HepG2 (cell line): Measurements from ENCODE around the gene KIRREL2. TPM values are rescaled to one million over a fixed set of nuclear protein-coding genes. Genes with fewer than 3 reads are reported as not detected.

Source experiments
- CEBPB ChIP-seq: IDR thresholded peaks from 2 replicates; pipeline ENCODE4 v1.6.1; 2011; ENCODE audit warnings: low read depth, low read length, improper control_type of control experiment, borderline replicate concordance
- CHD2 ChIP-seq: IDR thresholded peaks from 2 replicates; pipeline ENCODE4 v1.6.1; 2011; ENCODE audit warnings: low read depth, low read length, improper control_type of control experiment
- DPF2 ChIP-seq: sonication (generic); formaldehyde crosslinking; IDR thresholded peaks from 2 replicates; pipeline ENCODE4 v1.4.0; 2020; ENCODE audit warnings: mild to moderate bottlenecking, low read depth, missing genetic modification reagents, borderline replicate concordance
- HINFP ChIP-seq: sonication (generic); formaldehyde crosslinking; IDR thresholded peaks from 2 replicates; pipeline ENCODE4 v1.4.0; 2020; ENCODE audit warnings: low read depth, mild to moderate bottlenecking, missing genetic modification reagents
- MEF2D ChIP-seq: sonication (generic); formaldehyde crosslinking; IDR thresholded peaks from 2 replicates; pipeline ENCODE4 v1.5.1; 2020; ENCODE audit warnings: mild to moderate bottlenecking, missing genetic modification reagents
- MYC ChIP-seq: sonication (generic); formaldehyde crosslinking; IDR thresholded peaks from 2 replicates; pipeline ENCODE4 v1.9.0; 2021; ENCODE audit warnings: missing genetic modification reagents, borderline replicate concordance
- POGK ChIP-seq: sonication (generic); formaldehyde crosslinking; conservative IDR thresholded peaks from 2 replicates; pipeline ENCODE4 v1.8.0; 2022; ENCODE audit warnings: mild to moderate bottlenecking, moderate library complexity, missing genetic modification reagents
- RFXANK ChIP-seq: IDR thresholded peaks from 2 replicates; pipeline ENCODE4 v1.6.1; 2016
- SMAD1 ChIP-seq: sonication (generic); formaldehyde crosslinking; IDR thresholded peaks from 2 replicates; pipeline ENCODE4 v1.4.0; 2020; ENCODE audit warnings: missing genetic modification reagents, low read depth, mild to moderate bottlenecking, borderline replicate concordance
- SMARCE1 ChIP-seq: fragments of 450-650 bp; IDR thresholded peaks from 2 replicates; pipeline ENCODE4 v1.6.1; 2017; ENCODE audit warnings: borderline replicate concordance
- ZHX1 ChIP-seq: sonication (generic); formaldehyde crosslinking; IDR thresholded peaks from 2 replicates; pipeline ENCODE4 v1.8.1; 2022; ENCODE audit warnings: low read depth, mild to moderate bottlenecking, missing genetic modification reagents
- ZNF121 ChIP-seq: sonication (generic); formaldehyde crosslinking; IDR thresholded peaks from 2 replicates; pipeline ENCODE4 v1.5.0; 2020; ENCODE audit warnings: mild to moderate bottlenecking, missing genetic modification reagents
- ZNF343 ChIP-seq: sonication (generic); formaldehyde crosslinking; IDR thresholded peaks from 2 replicates; pipeline ENCODE4 v1.4.0; 2020; ENCODE audit warnings: mild to moderate bottlenecking, missing genetic modification reagents
- ZNF350 ChIP-seq: sonication (generic); formaldehyde crosslinking; IDR thresholded peaks from 2 replicates; pipeline ENCODE4 v1.4.0; 2020; ENCODE audit warnings: mild to moderate bottlenecking, low read depth, missing genetic modification reagents, borderline replicate concordance
- ZNF512B ChIP-seq: sonication (generic); formaldehyde crosslinking; IDR thresholded peaks from 2 replicates; pipeline ENCODE4 v1.5.1; 2020; ENCODE audit warnings: missing genetic modification reagents, mild to moderate bottlenecking, borderline replicate concordance
- ZNF550 ChIP-seq: sonication (generic); formaldehyde crosslinking; IDR thresholded peaks from 2 replicates; pipeline ENCODE4 v1.4.0; 2020; ENCODE audit warnings: mild to moderate bottlenecking, missing genetic modification reagents, borderline replicate concordance
- ZNF614 ChIP-seq: IDR thresholded peaks from 2 replicates; pipeline ENCODE4 v1.6.1; 2018; ENCODE audit warnings: missing biosample characterization, missing genetic modification reagents, inconsistent platforms, borderline replicate concordance
- ZNF7 ChIP-seq: IDR thresholded peaks from 2 replicates; pipeline ENCODE4 v1.6.1; 2016; ENCODE audit warnings: missing biosample characterization, missing genetic modification reagents
- ZNF709 ChIP-seq: sonication (generic); formaldehyde crosslinking; IDR thresholded peaks from 2 replicates; pipeline ENCODE4 v1.5.0; 2020; ENCODE audit warnings: mild to moderate bottlenecking, missing genetic modification reagents
- polyA plus RNA-seq, 8 experiments: library from polyadenylated mRNA; depleted of rRNA in 3 of 8; stranded (reverse) in 7 of 8; unstranded in 1 of 8; fragments of >200 nt; fragmentation: Illumina TruSeq in 4 of 8; extraction: Trizol in 4 of 8; gene quantifications; 2 replicates each; pipeline versions ENCODE4 v1.2.1 to v1.2.3, GENCODE V29; 2011 to 2016; ENCODE audit warnings: low read depth in 4 of 8, missing spikeins in 1 of 8, mixed read lengths in 1 of 8; ENCODE audit not compliant: insufficient read depth in 1 of 8
- total RNA-seq, 5 experiments: library from RNA; depleted of rRNA; stranded (reverse); fragments of >200 nt; fragmentation: Illumina TruSeq; extraction: Trizol; gene quantifications; 2 replicates each; pipeline ENCODE4 v1.2.3, GENCODE V29; 2016; ENCODE audit warnings: low read depth in 1 of 5

The KIRREL2 gene
- total and polyA plus RNA-seq, 2 of the 13 experiments (the other 11 are each of a cell fraction or from before 2014, with no cell fraction given) = 0.18 to 2.4 TPM

- TF ChIP-seq ZNF550 (CRISPR knock-in tag) (no peak), ZHX1 (no peak), ZNF512B (CRISPR knock-in tag) (no peak), SMARCE1 (no peak), ZNF121 (CRISPR knock-in tag) (peak; percentile 26; the same call in 1 of the 2 replicates), SMAD1 (CRISPR knock-in tag) (no peak), CEBPB (no peak), RFXANK (CRISPR knock-in tag) (no peak), ZNF614 (CRISPR knock-in tag) (peak; percentile 54; the same call in 1 of the 2 replicates), MEF2D (CRISPR knock-in tag) (peak; percentile 47; the same call in 1 of the 2 replicates), HINFP (CRISPR knock-in tag) (no peak), CHD2 (no peak), ZNF350 (CRISPR knock-in tag) (no peak), DPF2 (CRISPR knock-in tag) (peak; percentile 3; the same call in 1 of the 2 replicates), ZNF709 (CRISPR knock-in tag) (no peak), MYC (CRISPR knock-in tag) (peak; percentile 94; the same call in 1 of the 2 replicates), ZNF7 (CRISPR knock-in tag) (no peak), POGK (no peak), ZNF343 (no peak)
Measured at GRCh38 chr19:35813043-35813890, 43.4 kb upstream of the KIRREL2 start (continued).
